Endothelial cell of umbilical vein (primary cell): ENCODE measurements around the gene OLAH. TPM values are rescaled to one million over a fixed set of nuclear protein-coding genes. Genes with fewer than 3 reads are reported as not detected.

ENCODE experiments used
- BruUV-seq: library from RNA; stranded (reverse); fragments of 400-500 nt; replicated peaks from 2 replicates; lab custom pipeline; 2021; lab: Mats Ljungman, UMichigan
- CTCF ChIA-PET: fragments of 300-600, 350-600 bp; sonication (Branson Sonifier 250); formaldehyde crosslinking; loops from one replicate; lab custom pipeline; 2021; ENCODE audit warnings: antibody characterized with exemption, inconsistent platforms; lab: Charles Lee
- POLR2A ChIA-PET: fragments of 300-600, 350-600 bp; sonication (Branson Sonifier 250); formaldehyde crosslinking; loops from one replicate; lab custom pipeline; 2021; ENCODE audit warnings: antibody characterized with exemption, inconsistent platforms; lab: Charles Lee
- DNase-seq: peaks from one replicate; pipeline ENCODE4 v3.0.0-alpha.2; 2011; ENCODE audit warnings: low read depth, low spot score
- FAIRE-seq: peaks from 2 replicates; lab custom pipeline; 2011; peaks lifted over from hg19 to GRCh38; lab: Jason Lieb, UNC
- H2AFZ ChIP-seq: 2 replicates; pipeline ENCODE4 v1.6.0; 2012; ENCODE audit warnings: low read depth, low read length, control low read depth, inconsistent platforms
- H3K27ac ChIP-seq: 2 replicates; pipeline ENCODE4 v1.5.1; 2011; ENCODE audit warnings: low read depth, mild to moderate bottlenecking, control low read depth, low read length, moderate library complexity; ENCODE audit not compliant: insufficient read depth
- H3K27me3 ChIP-seq, 2 experiments: 2 replicates each; pipeline versions ENCODE4 v1.6.0 to v1.6.1; 2011; ENCODE audit warnings: low read length in 2 of 2, mixed read lengths in 1 of 2; ENCODE audit not compliant: control insufficient read depth in 2 of 2, insufficient read depth in 2 of 2
- H3K36me3 ChIP-seq, 2 experiments: 2 replicates in 1 of 2; 3 replicates in 1 of 2; pipeline ENCODE4 v1.5.1; 2011; ENCODE audit warnings: low read length in 2 of 2, mild to moderate bottlenecking in 1 of 2, moderate library complexity in 1 of 2; ENCODE audit not compliant: control insufficient read depth in 2 of 2, insufficient read depth in 2 of 2; ENCODE audit errors: extremely low read depth in 1 of 2
- H3K4me1 ChIP-seq: 3 replicates; pipeline ENCODE4 v1.5.1; 2011; ENCODE audit warnings: mild to moderate bottlenecking, low read length; ENCODE audit not compliant: control insufficient read depth, insufficient read depth; ENCODE audit errors: extremely low read depth
- H3K4me2 ChIP-seq: 2 replicates; pipeline ENCODE4 v1.6.1; 2011; ENCODE audit warnings: low read length, control low read depth, mixed read lengths; ENCODE audit not compliant: insufficient read depth
- H3K4me3 ChIP-seq, 3 experiments: fragments of 200-600 bp in 1 of 3; sonication (generic), shearing (Covaris generic) in 1 of 3; replicated peaks in 1 of 3; 2 replicates each; pipeline ENCODE4 v1.5.1; 2011 to 2016; ENCODE audit warnings: control low read depth in 3 of 3, low read length in 3 of 3, mild to moderate bottlenecking in 2 of 3, inconsistent platforms in 1 of 3, low read depth in 1 of 3, moderate library complexity in 1 of 3; ENCODE audit not compliant: insufficient read depth in 1 of 3
- H3K79me2 ChIP-seq: 2 replicates; pipeline ENCODE4 v1.6.0; 2012; ENCODE audit warnings: low read length, inconsistent platforms; ENCODE audit not compliant: control insufficient read depth, insufficient read depth
- H3K9ac ChIP-seq: replicated peaks from 2 replicates; pipeline ENCODE3; 2011; ENCODE audit warnings: low read length, control low read depth; ENCODE audit not compliant: insufficient read depth; ENCODE audit errors: extremely low read depth
- H3K9me1 ChIP-seq: replicated peaks from 3 replicates; pipeline ENCODE4 v1.6.0; 2011; ENCODE audit warnings: mild to moderate bottlenecking, low read length; ENCODE audit not compliant: control insufficient read depth, insufficient read depth; ENCODE audit errors: extremely low read depth
- H3K9me3 ChIP-seq: replicated peaks from 2 replicates; pipeline ENCODE4 v1.5.1; 2012; ENCODE audit warnings: low read length, inconsistent platforms; ENCODE audit not compliant: control insufficient read depth, insufficient read depth
- H4K20me1 ChIP-seq: replicated peaks from 2 replicates; pipeline ENCODE3; 2011; ENCODE audit warnings: mild to moderate bottlenecking, low read length; ENCODE audit not compliant: control insufficient read depth, insufficient read depth; ENCODE audit errors: extremely low read depth
- CTCF ChIP-seq, 2 donors: IDR thresholded peaks; 1 replicate in 1 of 2; 2 replicates in 1 of 2; pipeline ENCODE4 v1.5.1; 2011; ENCODE audit warnings: low read length in 2 of 2, mild to moderate bottlenecking in 2 of 2, moderate library complexity in 2 of 2, control low read depth in 1 of 2, inconsistent platforms in 1 of 2, low read depth in 1 of 2; ENCODE audit not compliant: insufficient read depth in 1 of 2; ENCODE audit errors: extremely low read depth in 1 of 2
- EZH2 ChIP-seq: IDR thresholded peaks from 2 replicates; pipeline ENCODE4 v1.6.1; 2012; ENCODE audit warnings: borderline replicate concordance, low read depth, mild to moderate bottlenecking, moderate library complexity, low read length, inconsistent platforms; ENCODE audit not compliant: severe bottlenecking
- FOS ChIP-seq: IDR thresholded peaks from 2 replicates; pipeline ENCODE4 v1.6.1; 2011; ENCODE audit warnings: mild to moderate bottlenecking, low read length, moderate library complexity, borderline replicate concordance; ENCODE audit not compliant: insufficient read depth
- GATA2 ChIP-seq: IDR thresholded peaks from 2 replicates; pipeline ENCODE4 v1.7.0; 2011; ENCODE audit warnings: low read depth, mild to moderate bottlenecking, moderate library complexity, mixed read lengths, low read length; ENCODE audit not compliant: insufficient read length, insufficient read depth
- JUN ChIP-seq: IDR thresholded peaks from 2 replicates; pipeline ENCODE4 v1.6.1; 2011; ENCODE audit warnings: borderline replicate concordance, low read depth; ENCODE audit not compliant: insufficient read length, insufficient read depth
- MYC ChIP-seq: IDR thresholded peaks from one replicate; pipeline ENCODE4 v1.6.1; 2011; ENCODE audit warnings: mild to moderate bottlenecking, low read depth, low read length
- POLR2A ChIP-seq: IDR thresholded peaks from 2 replicates; pipeline ENCODE4 v1.6.1; 2012; ENCODE audit warnings: low read depth, mild to moderate bottlenecking, control low read depth, low read length
- POLR2AphosphoS5 ChIP-seq: IDR thresholded peaks from 2 replicates; pipeline ENCODE4 v1.6.1; 2012; ENCODE audit warnings: low read depth, mild to moderate bottlenecking, control low read depth, low read length, moderate library complexity; ENCODE audit not compliant: insufficient read depth
- dilution Hi-C: fragments of 300-500 bp; cut with MboI; formaldehyde crosslinking; loops from one replicate; pipeline ENCODE4 v1.15.0; 2019; ENCODE audit warnings: low sequenced_read_pairs; ENCODE audit not compliant: extremely low pct_ligation_motif_present
- intact Hi-C: fragments of 100-400 bp; cut with micrococcal nuclease; formaldehyde crosslinking; loops from one replicate; pipeline ENCODE4 v1.10.0; 2022
- polyA plus RNA-seq, 4 experiments: library from polyadenylated mRNA; depleted of rRNA in 3 of 4; stranded (reverse) in 3 of 4; unstranded in 1 of 4; fragments of >200 nt; gene quantifications; 2 replicates each; pipeline versions ENCODE4 v1.2.1 to v1.2.3, GENCODE V29; 2011 to 2012; ENCODE audit warnings: missing spikeins in 1 of 4
- total RNA-seq: library from RNA; stranded (reverse); gene quantifications from 2 replicates; pipeline ENCODE4 v1.2.3, GENCODE V29; 2021

Gene OLAH
- total and polyA plus RNA-seq, 2 donors (not counting 3 experiments of a cell fraction or from before 2014, with no cell fraction given), result 0.26 to 0.51 TPM

- no peaks in the 10 kb centered on the region for H3K27me3 ChIP-seq
- H2AFZ ChIP-seq, result no peak overlapping the region
- H3K27ac ChIP-seq, result no peak overlapping the region
- no peak overlapping the region for H3K9ac ChIP-seq
- FAIRE-seq, result no peak
- DNase-seq, result no peak
- peaks cover 16% of the 10 kb centered on the region for H3K79me2 ChIP-seq
- no peak overlapping the region for H3K4me2 ChIP-seq
- H3K9me1 ChIP-seq, result no peaks in the 10 kb centered on the region
- CTCF ChIA-PET, result interaction anchor here (1.4 kb wide), 1 partner anchor 15 kb away, joined by 3 read pairs; no protein-coding TSS in a partner anchor
- H3K4me3 ChIP-seq, result no peak overlapping the region
- no peaks in the 10 kb centered on the region for H4K20me1 ChIP-seq
- peaks cover 4% of the 10 kb centered on the region for H3K4me1 ChIP-seq
- POLR2A ChIA-PET, result no interaction called here
- peaks cover 24 to 33% of the 10 kb centered on the region in 2 experiments for H3K36me3 ChIP-seq
- no TSS peak for BruUV-seq
- dilution Hi-C loops, result no loop called here
- intact Hi-C loops, result no loop called here
- TF ChIP-seq MYC, result no peak
- TF ChIP-seq FOS, result no peak
- no peak for TF ChIP-seq GATA2
- no peaks in the 10 kb centered on the region for H3K9me3 ChIP-seq
Measured at GRCh38 chr10:15121707-15122106, 78.0 kb downstream of the OLAH start.

GRCh38 chr10:15122477-15123030, 78.8 kb downstream of the OLAH start:
- Histone ChIP-seq H3K9me1 (no peaks in the 10 kb centered on the region), H3K36me3 (peaks cover 23 to 34% of the 10 kb centered on the region in 2 experiments), H3K9ac (no peak overlapping the region), H2AFZ (no peak overlapping the region), H3K4me2 (no peak overlapping the region), H4K20me1 (no peaks in the 10 kb centered on the region), H3K79me2 (peaks cover 11% of the 10 kb centered on the region), H3K4me1 (peaks cover 4% of the 10 kb centered on the region), H3K9me3 (no peaks in the 10 kb centered on the region), H3K27me3 (no peaks in the 10 kb centered on the region), H3K4me3 (no peak overlapping the region), H3K27ac (no peak overlapping the region)
- dilution Hi-C loops, result no loop called here
- POLR2A ChIA-PET, result no interaction called here
- DNase-seq, result no peak
- no peak for FAIRE-seq
- CTCF ChIA-PET, result interaction anchor here (0.7 to 1.4 kb wide), 2 partner anchors 16 to 937 kb away, joined by 3 read pairs; no protein-coding TSS in a partner anchor
- TF ChIP-seq MYC (no peak), POLR2AphosphoS5 (no peak), JUN (no peak), GATA2 (no peak), EZH2 (no peak), FOS (no peak), POLR2A (no peak), CTCF (IDR thresholded peaks at IDR 0.05; ENCODE audit: extremely low read depth in 1 of 2, insufficient read depth in 1 of 2, low read depth in 1 of 2, low read length in 2 of 2) (no peak)
- no TSS peak for BruUV-seq
- intact Hi-C loops, result no loop called here
